ENCODE results near the gene TMEM87B.

The TMEM87B gene, protein sequence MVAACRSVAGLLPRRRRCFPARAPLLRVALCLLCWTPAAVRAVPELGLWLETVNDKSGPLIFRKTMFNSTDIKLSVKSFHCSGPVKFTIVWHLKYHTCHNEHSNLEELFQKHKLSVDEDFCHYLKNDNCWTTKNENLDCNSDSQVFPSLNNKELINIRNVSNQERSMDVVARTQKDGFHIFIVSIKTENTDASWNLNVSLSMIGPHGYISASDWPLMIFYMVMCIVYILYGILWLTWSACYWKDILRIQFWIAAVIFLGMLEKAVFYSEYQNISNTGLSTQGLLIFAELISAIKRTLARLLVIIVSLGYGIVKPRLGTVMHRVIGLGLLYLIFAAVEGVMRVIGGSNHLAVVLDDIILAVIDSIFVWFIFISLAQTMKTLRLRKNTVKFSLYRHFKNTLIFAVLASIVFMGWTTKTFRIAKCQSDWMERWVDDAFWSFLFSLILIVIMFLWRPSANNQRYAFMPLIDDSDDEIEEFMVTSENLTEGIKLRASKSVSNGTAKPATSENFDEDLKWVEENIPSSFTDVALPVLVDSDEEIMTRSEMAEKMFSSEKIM

DNA sequence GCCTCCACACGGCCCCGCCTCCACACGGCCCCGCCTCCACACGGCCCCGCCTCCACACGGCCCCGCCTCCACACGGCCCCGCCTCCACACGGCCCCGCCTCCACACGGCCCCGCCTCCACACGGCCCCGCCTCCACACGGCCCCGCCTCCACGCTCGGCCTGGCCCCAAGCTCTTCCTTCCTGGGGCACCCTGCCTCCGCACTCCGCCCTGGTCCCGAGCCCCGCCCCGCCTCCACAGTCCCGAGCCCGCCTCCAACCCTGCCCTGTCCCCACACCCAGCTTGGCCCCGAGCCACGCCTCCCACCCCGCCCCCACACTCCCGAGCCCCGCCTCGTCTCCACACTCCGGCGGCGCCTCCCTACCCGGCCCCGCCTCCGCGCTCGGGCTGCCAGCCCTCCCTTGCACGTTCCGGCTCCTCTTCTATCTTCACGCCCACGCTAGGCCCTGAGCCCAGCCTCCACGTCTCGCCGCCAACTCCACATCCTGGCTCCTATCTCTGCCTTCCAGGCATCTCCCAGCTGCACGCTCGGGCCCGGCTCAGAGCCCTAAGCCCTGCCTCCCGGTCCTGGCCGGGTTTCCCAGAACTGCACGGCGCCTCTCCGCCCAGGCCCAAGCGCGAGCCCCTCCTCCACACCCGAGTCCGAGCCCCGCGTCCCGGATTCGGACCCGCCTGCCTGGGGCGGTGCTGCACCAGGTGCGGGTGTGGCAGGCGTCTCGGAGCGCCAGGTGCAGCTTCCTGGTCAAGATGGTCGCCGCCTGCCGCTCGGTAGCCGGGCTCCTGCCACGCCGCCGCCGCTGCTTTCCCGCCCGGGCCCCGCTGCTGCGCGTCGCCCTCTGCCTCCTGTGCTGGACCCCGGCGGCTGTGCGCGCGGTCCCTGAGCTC is at the start of gene TMEM87B:
TSS of gene TMEM87B (plus strand) at position 423 of the 883 bp plus-strand sequence. CDS start at position 746, 323 bp downstream.
- peak; percentile 96 to 97 for DNase-seq (ENCODE audit: low read depth in 1 of 2, low spot score in 1 of 2)

DNA sequence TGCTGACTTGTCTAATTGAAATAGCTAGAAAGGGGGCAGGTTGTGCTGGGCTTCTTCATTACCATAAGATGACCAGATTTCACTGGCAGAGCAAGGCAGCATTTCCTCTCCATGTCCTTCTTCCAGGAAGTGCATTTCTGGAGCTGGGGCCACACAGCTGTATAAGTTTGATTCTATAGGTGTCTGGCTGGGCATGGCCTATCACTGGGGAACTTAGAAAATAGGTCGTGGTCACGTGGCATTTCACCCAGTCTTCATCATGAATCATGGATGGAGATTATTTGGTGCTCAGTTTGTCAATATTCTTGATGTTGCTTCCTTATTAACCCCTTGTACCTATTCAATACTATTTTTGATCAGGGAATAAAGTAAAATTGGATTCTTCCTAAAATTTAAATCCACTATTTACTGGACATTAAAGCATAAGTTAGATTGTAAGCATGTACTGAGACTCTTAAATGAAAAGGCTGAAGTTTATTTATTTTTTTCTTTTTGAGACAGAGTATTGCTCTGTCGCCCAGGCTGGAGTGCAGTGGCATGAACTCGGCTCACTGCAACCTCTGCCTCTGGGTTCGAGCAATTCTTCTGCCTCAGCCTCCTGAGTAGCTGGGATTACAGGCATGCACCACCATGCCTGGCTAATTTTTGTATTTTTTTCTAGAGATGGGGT is 49.5 kb upstream of the TMEM87B start:
- DNase-seq (ENCODE audit: low read depth in 1 of 2, low spot score in 1 of 2): no peak

DNA sequence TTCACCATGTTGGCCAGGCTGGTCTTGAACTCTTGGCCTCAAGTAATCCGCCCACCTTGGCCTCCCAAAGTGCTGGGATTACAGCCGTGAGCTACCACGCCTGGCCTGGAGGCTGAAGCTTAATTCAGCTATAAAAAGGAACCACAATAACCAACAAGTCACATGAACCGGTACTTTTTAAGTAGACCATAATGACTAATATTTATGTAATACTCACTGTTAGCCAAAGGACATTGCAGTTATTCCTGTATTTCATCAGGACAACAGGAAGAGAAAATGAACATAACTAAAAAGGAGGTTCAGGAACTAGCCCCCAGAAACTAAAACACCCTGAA is 49.0 kb upstream of the TMEM87B start:
- DNase-seq (ENCODE audit: low read depth in 1 of 2, low spot score in 1 of 2): no peak

DNA sequence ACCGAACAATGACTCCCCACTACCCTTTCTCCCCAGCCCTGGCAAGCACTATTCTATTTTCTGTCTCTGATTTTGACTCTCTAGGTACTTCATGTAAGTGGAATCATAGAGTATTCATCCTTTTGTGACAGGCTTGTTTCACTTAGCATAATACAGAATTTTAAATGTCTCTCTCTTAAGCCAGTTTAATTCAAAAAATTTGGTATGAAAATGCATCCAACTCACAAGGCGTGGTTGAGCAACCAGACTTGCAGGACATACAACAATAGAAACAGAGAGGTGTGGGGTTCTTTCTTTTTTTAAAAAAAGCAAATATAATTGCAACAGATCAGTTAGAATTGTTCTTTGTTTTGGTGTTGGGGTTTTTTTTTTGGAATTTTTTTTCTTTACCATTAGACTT is 47.6 kb upstream of the TMEM87B start:
- no peak for DNase-seq (ENCODE audit: low read depth in 1 of 2, low spot score in 1 of 2)

DNA sequence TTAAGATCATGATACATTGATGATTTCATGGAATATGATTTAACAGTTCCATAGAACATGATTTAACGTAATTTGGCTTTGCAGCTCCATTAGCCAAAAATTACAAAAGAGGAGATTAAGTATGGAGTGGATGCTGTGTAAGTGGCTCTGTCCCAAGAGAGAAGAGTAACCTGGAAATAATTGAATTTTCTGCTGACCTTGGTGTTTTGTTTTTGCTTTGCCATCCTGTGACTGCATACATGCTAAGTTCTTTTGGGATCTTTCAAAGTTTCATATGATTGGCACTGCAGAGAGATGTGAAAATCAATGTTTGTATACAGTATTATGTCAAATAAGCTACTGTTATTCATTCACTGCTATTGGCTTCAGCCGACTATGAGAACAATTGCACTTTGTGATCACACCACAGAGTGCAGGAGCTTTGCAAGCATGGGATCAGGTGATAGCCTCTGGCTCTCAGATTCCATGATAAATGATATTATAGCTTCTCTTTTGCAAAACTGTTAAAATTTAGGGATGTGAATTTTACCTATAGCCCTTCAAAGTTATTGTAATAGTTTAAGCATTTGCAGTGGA is 46.1 kb upstream of the TMEM87B start:
- no peak for DNase-seq (ENCODE audit: low read depth in 1 of 2, low spot score in 1 of 2)

DNA sequence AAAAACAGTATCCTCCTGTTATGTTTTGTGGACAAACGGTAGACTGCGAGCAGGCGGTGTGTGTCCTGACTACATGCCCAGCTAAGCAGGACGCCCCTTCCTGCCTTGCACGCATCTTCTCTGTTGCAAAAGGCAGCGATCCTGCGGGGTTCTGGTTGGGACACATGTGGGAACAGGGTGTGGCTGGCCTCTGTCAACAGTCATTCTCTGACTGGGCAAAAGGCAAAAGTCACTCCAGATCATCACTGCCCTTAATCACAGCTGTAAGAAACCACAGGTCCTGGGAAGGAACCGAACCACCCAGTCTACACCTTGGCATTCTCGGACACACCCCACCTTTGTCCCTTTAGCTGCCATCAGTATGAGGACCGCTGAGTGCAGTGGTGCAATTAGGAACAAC is 44.3 kb upstream of the TMEM87B start:
- DNase-seq (ENCODE audit: low read depth in 1 of 2, low spot score in 1 of 2): no peak

DNA sequence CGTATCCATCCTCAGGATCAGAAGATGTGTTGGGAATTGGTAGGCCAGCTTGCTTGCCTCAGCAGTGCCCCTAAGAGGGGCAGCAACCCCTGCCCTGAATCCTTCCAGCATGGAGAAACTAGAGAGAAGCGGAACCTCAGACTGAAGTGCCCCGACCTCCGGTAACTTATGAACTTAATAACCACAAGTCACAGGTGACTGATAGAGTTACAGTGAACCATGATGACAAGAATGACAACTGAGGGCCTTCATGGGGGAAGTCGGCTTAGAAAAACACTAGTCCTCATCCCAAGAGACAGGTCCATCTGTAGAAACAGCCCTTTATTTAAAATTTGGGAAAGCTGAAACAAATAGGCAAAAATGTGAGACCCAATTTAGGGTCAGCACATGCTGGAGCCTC is 42.5 kb upstream of the TMEM87B start:
- no peak for DNase-seq (ENCODE audit: low read depth in 1 of 2, low spot score in 1 of 2)

DNA sequence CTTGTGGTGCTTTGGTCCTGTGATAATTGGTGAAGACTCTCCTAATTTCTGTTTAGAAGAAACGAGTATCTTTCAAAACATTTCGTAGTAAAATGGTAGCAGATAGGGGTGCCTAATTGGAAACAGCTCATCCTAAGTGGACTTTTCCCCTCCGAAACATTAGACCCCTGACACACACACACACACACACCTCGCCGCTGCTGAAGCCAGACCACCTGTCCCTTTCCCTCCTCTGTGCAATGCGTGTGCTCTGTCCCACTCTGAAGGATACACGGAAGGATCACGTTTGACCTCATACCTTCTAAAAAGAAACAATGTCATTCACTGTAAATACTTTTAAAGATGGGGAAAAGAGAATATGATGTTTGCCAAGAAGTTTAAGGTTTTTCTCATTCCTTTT is 36.2 kb upstream of the TMEM87B start:
- DNase-seq (ENCODE audit: low read depth in 1 of 2, low spot score in 1 of 2): no peak

DNA sequence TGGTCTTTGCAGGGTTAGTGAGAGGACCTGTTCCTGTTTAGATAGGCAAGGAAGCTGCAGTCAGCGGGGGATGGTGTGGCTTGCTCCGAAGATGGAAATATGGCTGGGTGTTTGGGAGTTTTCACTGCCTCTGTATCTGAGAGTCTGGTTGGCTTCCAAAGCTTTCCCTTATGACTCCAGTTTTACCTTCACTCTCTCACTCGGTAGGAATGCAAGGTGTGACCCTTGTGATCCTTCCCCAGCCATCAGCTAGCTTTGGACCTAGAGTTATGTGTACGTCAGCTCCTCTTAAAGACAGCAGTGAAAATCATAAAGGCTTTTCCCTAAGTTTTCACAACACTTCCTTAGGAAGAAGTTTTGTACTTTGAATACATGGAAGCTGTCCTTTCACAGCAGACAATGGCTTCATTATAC is 35.5 kb upstream of the TMEM87B start:
- DNase-seq (ENCODE audit: low read depth in 1 of 2, low spot score in 1 of 2): no peak

DNA sequence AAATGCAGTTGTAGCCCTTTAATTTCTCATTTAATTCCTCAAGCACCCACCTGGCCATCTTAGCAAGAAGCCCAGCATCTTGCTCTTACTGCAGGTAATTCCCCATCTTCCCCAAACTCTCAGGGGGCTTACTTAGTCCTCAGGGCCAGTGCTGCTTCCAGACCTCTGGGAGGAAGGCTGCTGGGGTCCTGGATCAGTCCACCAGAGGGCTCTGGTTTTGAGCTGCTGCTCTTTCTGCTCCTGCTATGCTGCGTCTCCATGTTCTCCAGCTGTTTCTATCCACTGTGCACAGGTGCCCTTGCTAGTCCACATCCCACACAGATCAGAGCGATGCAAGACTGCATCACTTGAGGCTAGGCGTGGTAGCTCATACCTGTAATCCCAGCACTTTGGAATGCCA is 34.5 kb upstream of the TMEM87B start:
- no peak for DNase-seq (ENCODE audit: low read depth in 1 of 2, low spot score in 1 of 2)

DNA sequence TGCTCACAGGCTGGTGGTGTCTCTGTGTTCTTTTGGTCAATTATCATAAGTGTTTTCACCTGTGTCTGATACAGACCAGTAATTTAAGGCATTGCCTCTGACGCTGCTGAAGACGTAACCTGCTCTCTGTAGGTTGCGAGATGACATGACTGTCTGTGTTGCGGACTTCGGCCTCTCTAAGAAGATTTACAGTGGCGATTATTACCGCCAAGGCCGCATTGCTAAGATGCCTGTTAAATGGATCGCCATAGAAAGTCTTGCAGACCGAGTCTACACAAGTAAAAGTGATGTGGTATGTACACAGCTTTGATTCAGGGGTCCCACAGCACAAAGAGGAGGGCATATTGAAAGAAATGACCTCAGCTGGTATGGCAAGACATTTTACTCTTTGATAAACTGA is 33.8 kb upstream of the TMEM87B start:
- no peak for DNase-seq (ENCODE audit: low read depth in 1 of 2, low spot score in 1 of 2)

DNA sequence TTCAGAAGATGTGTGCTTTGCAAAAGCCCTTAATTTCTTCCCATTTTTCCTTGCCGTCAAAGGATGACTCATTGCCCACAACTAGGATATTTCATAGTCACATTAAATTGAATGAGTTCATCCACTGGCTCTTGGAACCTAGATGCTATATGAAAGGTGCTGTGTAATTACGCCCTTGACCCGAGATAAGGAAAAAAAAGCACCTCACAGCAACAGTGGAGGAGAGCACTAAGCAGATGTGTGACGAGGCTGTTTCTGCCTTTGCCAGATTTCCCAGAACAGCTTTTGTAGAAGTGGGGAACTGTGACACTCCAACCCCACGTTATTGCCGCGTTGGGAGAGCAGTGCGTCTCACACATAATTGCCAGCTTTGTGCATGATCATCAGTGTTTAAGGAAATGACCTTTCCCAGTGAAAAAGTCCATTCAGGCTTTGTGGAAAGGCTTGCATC is 33.3 kb upstream of the TMEM87B start:
- no peak for DNase-seq (ENCODE audit: low read depth in 1 of 2, low spot score in 1 of 2)

DNA sequence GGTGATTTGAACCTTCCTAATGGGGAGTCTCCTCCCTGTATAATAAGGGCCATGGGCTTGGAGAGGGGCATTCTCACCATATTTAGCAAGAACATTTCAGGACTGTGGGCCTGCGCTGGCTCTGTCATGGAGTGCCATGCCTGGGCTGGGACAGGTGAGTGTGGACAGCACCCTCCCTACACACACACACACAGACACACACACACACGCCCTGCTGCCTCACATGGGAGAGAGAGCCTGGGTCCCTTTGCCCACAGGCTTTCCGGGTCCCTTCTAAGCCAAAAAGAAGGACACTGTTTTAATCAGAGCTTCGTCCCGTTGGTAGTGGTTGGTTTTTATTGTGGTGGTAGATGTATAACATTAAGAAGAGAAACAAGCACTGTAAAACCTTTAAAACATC is 31.4 kb upstream of the TMEM87B start:
- DNase-seq (ENCODE audit: low read depth in 1 of 2, low spot score in 1 of 2): no peak

DNA sequence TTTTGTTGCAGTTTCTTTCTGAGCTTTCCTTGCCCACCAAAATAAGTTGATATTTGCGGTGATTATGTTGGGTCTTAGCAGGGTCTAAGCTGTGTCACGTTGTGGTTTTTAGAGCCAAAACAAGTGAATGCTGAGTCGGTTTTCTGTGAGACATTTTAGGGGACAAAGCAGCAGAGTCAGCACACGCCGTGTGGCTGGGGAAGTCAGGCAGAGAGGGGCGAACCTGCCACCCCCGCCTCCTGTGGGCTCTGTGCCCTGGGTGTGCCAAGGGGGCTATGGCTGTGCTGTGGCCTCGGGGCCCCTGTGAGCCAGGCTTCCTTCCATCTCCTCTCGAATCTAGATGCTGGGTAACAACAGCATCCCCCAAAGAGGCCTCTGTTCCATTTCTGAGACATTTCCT is 30.8 kb upstream of the TMEM87B start:
- DNase-seq (ENCODE audit: low read depth in 1 of 2, low spot score in 1 of 2): no peak

DNA sequence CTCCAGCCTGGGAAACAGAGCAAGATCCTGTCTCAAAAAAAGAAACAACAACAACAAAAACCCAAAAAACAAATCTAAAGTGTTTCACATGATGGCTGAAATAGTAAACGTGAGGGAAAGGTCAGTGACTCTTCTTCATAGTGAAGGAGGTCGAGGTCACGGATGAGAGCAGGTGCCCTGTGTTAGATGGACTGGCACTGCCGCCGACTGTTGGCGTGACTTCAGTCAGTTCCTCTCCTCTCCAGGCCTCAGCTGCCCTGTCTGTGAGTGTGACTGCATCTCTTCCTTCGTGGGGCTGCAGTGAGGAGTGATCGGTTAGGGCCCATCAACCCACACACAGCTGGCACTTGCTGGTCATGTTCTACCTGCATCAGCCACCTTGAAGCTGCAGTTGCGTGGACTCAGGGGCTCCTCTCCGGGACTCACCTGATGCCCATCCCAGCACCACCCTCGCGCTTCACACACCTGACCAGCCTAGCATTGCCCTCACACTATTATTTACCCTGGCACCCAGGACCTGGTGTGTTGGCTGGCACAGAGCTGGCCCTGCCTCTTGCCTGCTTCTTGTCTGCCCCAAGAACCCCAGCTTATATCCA is 30.1 kb upstream of the TMEM87B start:
- DNase-seq (ENCODE audit: low read depth in 1 of 2, low spot score in 1 of 2): no peak

DNA sequence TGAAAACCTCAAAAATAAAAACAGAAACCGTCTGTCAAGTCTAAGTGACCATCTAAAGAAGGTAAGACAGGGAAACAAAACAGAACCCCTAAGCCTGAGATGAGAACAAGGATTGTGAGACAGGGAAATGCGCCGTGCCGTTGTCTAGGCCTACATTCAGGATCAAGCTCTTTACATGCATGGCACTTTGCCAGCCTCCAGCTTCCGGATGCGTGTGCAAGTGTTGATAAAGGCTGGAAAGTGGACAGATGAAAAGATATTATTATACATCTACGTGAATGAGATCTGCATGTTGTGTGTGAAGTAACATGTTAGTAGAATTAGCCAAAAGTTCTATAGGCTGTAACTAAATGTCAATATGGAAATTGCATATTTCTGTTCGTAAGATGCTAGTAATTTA is 28.6 kb upstream of the TMEM87B start:
- no peak for DNase-seq (ENCODE audit: low read depth in 1 of 2, low spot score in 1 of 2)

DNA sequence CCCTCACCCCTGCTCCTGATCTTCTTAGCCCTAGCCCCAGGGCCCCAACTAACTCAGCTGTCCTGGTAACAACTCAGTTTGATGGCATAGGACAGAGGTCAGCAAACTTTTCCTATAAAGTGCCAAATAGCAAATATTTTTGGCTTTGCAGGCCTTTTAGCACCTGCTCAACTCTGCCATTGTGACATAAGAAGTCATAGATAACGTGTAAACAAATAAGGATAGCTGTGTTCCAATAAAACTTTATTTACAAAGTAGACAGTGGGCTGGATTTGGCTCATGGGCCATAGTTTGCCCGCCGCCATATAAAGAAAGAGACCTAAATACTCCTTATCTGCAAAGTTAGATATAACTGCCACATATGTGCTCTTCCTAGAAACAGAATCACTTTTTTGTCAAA is 27.3 kb upstream of the TMEM87B start:
- no peak for DNase-seq (ENCODE audit: low read depth in 1 of 2, low spot score in 1 of 2)

DNA sequence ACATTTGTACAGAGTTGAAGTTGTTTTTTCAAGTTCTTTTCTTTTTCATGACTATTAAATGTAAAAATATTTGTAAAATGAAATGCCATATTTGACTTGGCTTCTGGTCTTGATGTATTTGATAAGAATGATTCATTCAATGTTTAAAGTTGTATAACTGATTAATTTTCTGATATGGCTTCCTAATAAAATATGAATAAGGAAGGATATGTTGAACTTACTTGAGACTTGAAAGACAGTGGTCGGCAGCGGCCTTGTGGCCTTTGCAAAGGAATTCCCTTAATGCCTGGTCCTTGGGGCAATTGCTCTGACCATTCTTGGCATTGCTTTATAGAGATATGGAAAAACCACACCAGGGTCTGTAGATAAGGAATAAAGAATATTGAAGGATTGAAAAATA is 25.9 kb upstream of the TMEM87B start:
- no peak for DNase-seq (ENCODE audit: low read depth in 1 of 2, low spot score in 1 of 2)

DNA sequence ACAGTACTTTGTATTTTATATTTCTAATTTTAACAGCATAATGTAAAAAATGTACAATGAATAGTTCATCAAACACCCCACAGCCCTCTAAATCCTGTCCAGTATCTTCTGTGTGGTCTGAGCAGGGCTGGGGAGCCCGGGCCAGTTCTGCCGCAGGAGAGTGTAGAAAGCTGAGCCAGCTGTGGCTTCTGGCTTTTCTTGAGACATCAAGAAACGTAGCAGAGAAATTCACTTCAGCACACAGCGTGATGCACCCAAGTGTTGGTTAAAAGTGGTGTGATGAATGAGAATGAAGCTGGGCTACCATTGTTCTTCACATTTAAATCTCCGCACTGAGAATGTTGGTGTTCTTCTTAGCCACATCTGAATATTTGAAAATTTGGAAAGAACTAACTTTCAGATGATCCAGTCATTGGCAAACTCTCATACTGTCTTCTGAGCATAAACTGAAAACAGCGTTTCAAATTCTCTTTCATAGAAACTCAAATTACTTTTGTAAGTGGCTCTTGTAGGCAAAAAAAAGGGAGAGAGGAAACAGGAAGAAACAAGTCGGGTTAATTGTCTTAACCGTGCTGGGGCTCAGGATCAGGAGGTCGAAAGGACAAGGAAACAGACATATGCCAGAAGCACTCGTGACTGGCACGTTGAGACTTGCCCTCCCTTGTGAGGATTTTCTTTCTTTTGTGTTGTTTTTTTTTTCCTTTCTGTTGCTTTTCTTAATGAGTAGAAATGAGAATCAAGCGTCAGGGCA is 23.4 kb upstream of the TMEM87B start:
- no peak for DNase-seq (ENCODE audit: low read depth in 1 of 2, low spot score in 1 of 2)

DNA sequence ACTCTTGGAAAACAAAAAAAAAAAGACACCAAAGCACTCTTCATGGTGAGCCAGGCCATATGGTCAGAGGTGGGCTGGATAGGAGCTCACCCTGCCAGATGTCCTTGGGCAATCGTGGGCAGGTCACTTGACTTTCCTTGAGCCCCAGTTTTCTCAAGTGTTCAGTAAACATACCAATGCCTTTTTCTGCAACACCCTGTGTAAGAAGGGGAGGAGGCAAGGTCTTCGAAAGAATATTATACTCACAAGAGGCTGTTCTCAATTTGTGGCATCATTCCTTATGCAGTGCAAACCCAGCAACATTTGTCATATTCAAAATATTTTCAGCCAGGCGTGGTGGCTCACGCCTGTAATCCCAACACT is 22.9 kb upstream of the TMEM87B start:
- DNase-seq (ENCODE audit: low read depth in 1 of 2, low spot score in 1 of 2): no peak

Data from stimulated activated CD4-positive, alpha-beta T cell treated with anti-CD3 and anti-CD28 coated beads, Interleukin-15, amount 100 ng/mL, for 1 hour (primary cell).